ENCODE data around the gene GFY. TPM values are rescaled to one million over a fixed set of nuclear protein-coding genes. Genes with fewer than 3 reads are reported as not detected.

Gene GFY
- total and polyA plus RNA-seq, 2 experiments from 2014 or later, result not detected

GRCh38 chr19:49438261-49438660 lies 13.1 kb downstream of the GFY start:
- H3K79me2 ChIP-seq (ENCODE audit: insufficient read depth), result no peaks in the 10 kb centered on the region
- no peak for DNase-seq
- no peaks in the 10 kb centered on the region for H3K4me1 ChIP-seq (ENCODE audit: insufficient read depth)
- no peak overlapping the region for H3K9ac ChIP-seq
- in situ Hi-C loops (cut with MboI), result no loop called here
- H4K20me1 ChIP-seq (ENCODE audit: insufficient read depth), result no peaks in the 10 kb centered on the region
- TF ChIP-seq EZH2phosphoT487 (IDR thresholded peaks at IDR 0.05; ENCODE audit: insufficient read depth, low read depth) (no peak), EZH2 (IDR thresholded peaks at IDR 0.05; ENCODE audit: insufficient read depth, poor library complexity, severe bottlenecking) (peak; percentile 47)
- no peak overlapping the region for H3K4me3 ChIP-seq
- H3K27me3 ChIP-seq (replicated peaks; ENCODE audit: insufficient read depth), result peaks cover 65% of the 10 kb centered on the region
- no peak overlapping the region for H3K4me2 ChIP-seq (ENCODE audit: unreplicated experiment)
- no peaks in the 10 kb centered on the region for H3K9me3 ChIP-seq (ENCODE audit: low read depth)
- peaks cover 8% of the 10 kb centered on the region for H3F3A ChIP-seq (ENCODE audit: insufficient read depth)
- no peak overlapping the region for H3K27ac ChIP-seq
- H3K9me2 ChIP-seq (ENCODE audit: insufficient read depth), result no peaks in the 10 kb centered on the region
- WGBS, 2 experiments (ENCODE audit: low coverage in 1 of 2, low lambda C conversion rate in 2 of 2, missing lambda C conversion rate in 2 of 2), result 6 to 9% methylated on average over 6 of the region's 6 CpGs
- no peaks in the 10 kb centered on the region for H3K36me3 ChIP-seq (ENCODE audit: low read depth)
- H2AFZ ChIP-seq, result no peak overlapping the region

GRCh38 chr19:49439836-49440235 lies 14.6 kb downstream of the GFY start:
- in situ Hi-C loops (cut with MboI), result no loop called here
- Histone ChIP-seq H3F3A (ENCODE audit: insufficient read depth) (peaks cover 8% of the 10 kb centered on the region), H3K36me3 (ENCODE audit: low read depth) (no peaks in the 10 kb centered on the region), H3K9ac (no peak overlapping the region), H3K79me2 (ENCODE audit: insufficient read depth) (no peaks in the 10 kb centered on the region), H3K4me1 (ENCODE audit: insufficient read depth) (no peaks in the 10 kb centered on the region), H3K27ac (no peak overlapping the region), H3K9me2 (ENCODE audit: insufficient read depth) (no peaks in the 10 kb centered on the region), H3K4me3 (no peak overlapping the region), H4K20me1 (ENCODE audit: insufficient read depth) (no peaks in the 10 kb centered on the region), H3K27me3 (replicated peaks; ENCODE audit: insufficient read depth) (peaks cover 51% of the 10 kb centered on the region), H2AFZ (no peak overlapping the region), H3K9me3 (ENCODE audit: low read depth) (no peaks in the 10 kb centered on the region), H3K4me2 (ENCODE audit: unreplicated experiment) (no peak overlapping the region)
- TF ChIP-seq EZH2phosphoT487 (IDR thresholded peaks at IDR 0.05; ENCODE audit: insufficient read depth, low read depth), result no peak
- 30 to 31% methylated on average over 6 of the region's 6 CpGs for WGBS, 2 experiments (ENCODE audit: low coverage in 1 of 2, low lambda C conversion rate in 2 of 2, missing lambda C conversion rate in 2 of 2)
- no peak for DNase-seq

GRCh38 chr19:49440439-49441209 lies 15.4 kb downstream of the GFY start:
- no peak overlapping the region for H3K4me3 ChIP-seq
- in situ Hi-C loops (cut with MboI), result no loop called here

GRCh38 chr19:49441210-49441959 lies 16.2 kb downstream of the GFY start, which contains the start of gene SLC17A7:
SLC17A7 (minus strand) TSS chr19:49441527; CDS start chr19:49441379, 148 bp downstream.
- Histone ChIP-seq H3F3A (ENCODE audit: insufficient read depth) (peaks cover 13% of the 10 kb centered on the region), H3K9me3 (ENCODE audit: low read depth) (no peaks in the 10 kb centered on the region), H3K36me3 (ENCODE audit: low read depth) (no peaks in the 10 kb centered on the region), H3K4me3 (peak within 1 kb of the TSS; percentile 82; the same call in 1 of the 2 replicates), H4K20me1 (ENCODE audit: insufficient read depth) (no peaks in the 10 kb centered on the region), H3K4me2 (ENCODE audit: unreplicated experiment) (peak within 1 kb of the TSS; percentile 37), H3K9ac (no peak within 1 kb of the TSS), H3K9me2 (ENCODE audit: insufficient read depth) (no peaks in the 10 kb centered on the region), H2AFZ (peak within 1 kb of the TSS; percentile 91), H3K4me1 (ENCODE audit: insufficient read depth) (no peaks in the 10 kb centered on the region), H3K79me2 (ENCODE audit: insufficient read depth) (no peaks in the 10 kb centered on the region), H3K27me3 (replicated peaks; ENCODE audit: insufficient read depth) (peaks cover 35% of the 10 kb centered on the region), H3K27ac (no peak within 1 kb of the TSS)
- TF ChIP-seq EZH2 (IDR thresholded peaks at IDR 0.05; ENCODE audit: insufficient read depth, poor library complexity, severe bottlenecking) (no peak), EZH2phosphoT487 (IDR thresholded peaks at IDR 0.05; ENCODE audit: insufficient read depth, low read depth) (no peak)
- WGBS, 2 experiments (ENCODE audit: low coverage in 1 of 2, low lambda C conversion rate in 2 of 2, missing lambda C conversion rate in 2 of 2), result 3 to 6% methylated on average over 17 to 27 of the region's 56 CpGs
- DNase-seq, result peak; percentile 45
- in situ Hi-C loops (cut with MboI), result no loop called here

More at GRCh38 chr19:49440439-49441209, 15.4 kb downstream of the GFY start:
- Histone ChIP-seq H3K36me3 (ENCODE audit: low read depth) (no peaks in the 10 kb centered on the region), H3K79me2 (ENCODE audit: insufficient read depth) (no peaks in the 10 kb centered on the region), H3K4me2 (ENCODE audit: unreplicated experiment) (no peak overlapping the region), H3K27me3 (replicated peaks; ENCODE audit: insufficient read depth) (peaks cover 43% of the 10 kb centered on the region), H2AFZ (no peak overlapping the region), H3F3A (ENCODE audit: insufficient read depth) (peaks cover 13% of the 10 kb centered on the region), H3K9me3 (ENCODE audit: low read depth) (no peaks in the 10 kb centered on the region), H3K4me1 (ENCODE audit: insufficient read depth) (no peaks in the 10 kb centered on the region), H3K27ac (no peak overlapping the region), H3K9ac (no peak overlapping the region), H4K20me1 (ENCODE audit: insufficient read depth) (no peaks in the 10 kb centered on the region), H3K9me2 (ENCODE audit: insufficient read depth) (no peaks in the 10 kb centered on the region)
- WGBS, 2 experiments (ENCODE audit: low coverage in 1 of 2, low lambda C conversion rate in 2 of 2, missing lambda C conversion rate in 2 of 2), result 26 to 31% methylated on average over 18 to 19 of the region's 19 CpGs
- no peak for DNase-seq
- TF ChIP-seq EZH2 (IDR thresholded peaks at IDR 0.05; ENCODE audit: insufficient read depth, poor library complexity, severe bottlenecking) (peak; percentile 91), EZH2phosphoT487 (IDR thresholded peaks at IDR 0.05; ENCODE audit: insufficient read depth, low read depth) (0 out of 2 replicates have a peak, but pooled peaks have one; percentile 5)
